GM23248 (cell line): ENCODE measurements around the gene PROM1. TPM values are rescaled to one million over a fixed set of nuclear protein-coding genes. Genes with fewer than 3 reads are reported as not detected.

ENCODE experiments used
- DNase-seq: peaks from one replicate; pipeline ENCODE4 v3.0.0-alpha.2; 2015
- H2AFZ ChIP-seq: fragments of 200-600 bp; sonication (generic); 2 replicates; pipeline ENCODE4 v1.6.1; 2016; ENCODE audit warnings: antibody characterized with exemption
- H3F3A ChIP-seq: fragments of 200-600 bp; sonication (generic); 2 replicates; pipeline ENCODE4 v1.6.1; 2016; ENCODE audit warnings: mild to moderate bottlenecking, antibody characterized with exemption, mixed run types; ENCODE audit not compliant: insufficient read depth
- H3K27ac ChIP-seq: fragments of 200-600 bp; sonication (generic); 2 replicates; pipeline ENCODE4 v1.5.1; 2016; ENCODE audit warnings: mild to moderate bottlenecking
- H3K27me3 ChIP-seq: fragments of 200-600 bp; sonication (generic); replicated peaks from 2 replicates; pipeline ENCODE4 v1.6.1; 2016; ENCODE audit warnings: mild to moderate bottlenecking; ENCODE audit not compliant: insufficient read depth
- H3K36me3 ChIP-seq: fragments of 200-600 bp; sonication (generic); 2 replicates; pipeline ENCODE4 v1.6.1; 2016; ENCODE audit warnings: low read depth, mild to moderate bottlenecking
- H3K4me1 ChIP-seq: fragments of 200-600 bp; sonication (generic); 2 replicates; pipeline ENCODE4 v1.6.1; 2016; ENCODE audit warnings: mild to moderate bottlenecking; ENCODE audit not compliant: insufficient read depth
- H3K4me2 ChIP-seq: fragments of 200-600 bp; sonication (generic); one replicate; pipeline ENCODE4 v1.6.1; 2016; ENCODE audit warnings: mild to moderate bottlenecking; ENCODE audit not compliant: unreplicated experiment
- H3K4me3 ChIP-seq: fragments of 200-600 bp; sonication (generic); 2 replicates; pipeline ENCODE4 v1.5.1; 2016; ENCODE audit warnings: mild to moderate bottlenecking
- H3K79me2 ChIP-seq: fragments of 200-600 bp; sonication (generic); 2 replicates; pipeline ENCODE4 v1.6.1; 2016; ENCODE audit warnings: mild to moderate bottlenecking; ENCODE audit not compliant: insufficient read depth
- H3K9ac ChIP-seq: fragments of 200-600 bp; sonication (generic); 2 replicates; pipeline ENCODE4 v1.6.1; 2016; ENCODE audit warnings: mild to moderate bottlenecking
- H3K9me2 ChIP-seq: fragments of 200-600 bp; sonication (generic); 2 replicates; pipeline ENCODE4 v1.6.1; 2016; ENCODE audit warnings: mixed run types, mild to moderate bottlenecking, moderate library complexity; ENCODE audit not compliant: insufficient read depth
- H3K9me3 ChIP-seq: fragments of 200-600 bp; sonication (generic); one replicate; pipeline ENCODE4 v1.6.1; 2017; ENCODE audit warnings: low read depth
- H4K20me1 ChIP-seq: fragments of 200-600 bp; sonication (generic); 2 replicates; pipeline ENCODE4 v1.6.0; 2016; ENCODE audit not compliant: insufficient read depth
- EZH2 ChIP-seq: fragments of 200-600 bp; sonication (generic); IDR thresholded peaks from 2 replicates; pipeline ENCODE4 v1.6.1; 2018; ENCODE audit warnings: antibody characterized with exemption, mild to moderate bottlenecking; ENCODE audit not compliant: insufficient read depth, poor library complexity, severe bottlenecking
- EZH2phosphoT487 ChIP-seq: fragments of 200-600 bp; sonication (generic); IDR thresholded peaks from 2 replicates; pipeline ENCODE4 v1.6.1; 2018; ENCODE audit warnings: antibody characterized with exemption, moderate library complexity, mild to moderate bottlenecking, low read depth; ENCODE audit not compliant: insufficient read depth
- WGBS, 2 experiments: methylation state at CpG; one replicate each; pipeline ENCODE4 v1.1.6; 2015 to 2017; ENCODE audit warnings: low lambda C conversion rate in 2 of 2, low coverage in 1 of 2; ENCODE audit errors: missing lambda C conversion rate in 2 of 2; 5-methylcytosine and 5-hydroxymethylcytosine counted together
- in situ Hi-C: fragments of 300-500 bp; cut with MboI; formaldehyde crosslinking; loops from 2 replicates; pipeline ENCODE4 v1.15.0; 2020
- polyA plus RNA-seq: library from polyadenylated mRNA; unstranded; fragments of >200 nt; fragmentation: Nextera tagmentation; extraction: Ambion mirVana; gene quantifications from 2 replicates; pipeline ENCODE4 v1.2.1, GENCODE V29; 2016
- total RNA-seq: library from RNA; depleted of rRNA; stranded (reverse); fragments of >200 nt; shearing (Covaris generic); gene quantifications from 2 replicates; pipeline ENCODE4 v1.2.3, GENCODE V29; 2014

The PROM1 gene
- total and polyA plus RNA-seq, 2 experiments from 2014 or later = not detected

- in situ Hi-C loops = loop anchor here (5.0 to 25.0 kb wide), 2 partner anchors 231 to 1326 kb away; no protein-coding TSS in a partner anchor
- Histone ChIP-seq H3K27ac (no peak overlapping the region), H3K36me3 (no peaks in the 10 kb centered on the region), H3K79me2 (no peaks in the 10 kb centered on the region), H3K9ac (no peak overlapping the region), H3K27me3 (peaks cover 16% of the 10 kb centered on the region), H3K9me3 (no peaks in the 10 kb centered on the region), H2AFZ (no peak overlapping the region), H3K4me3 (no peak overlapping the region), H3K9me2 (no peaks in the 10 kb centered on the region), H4K20me1 (no peaks in the 10 kb centered on the region), H3F3A (no peaks in the 10 kb centered on the region), H3K4me2 (no peak overlapping the region), H3K4me1 (no peaks in the 10 kb centered on the region)
- WGBS, 2 experiments = 91 to 94% methylated on average over 6 of the region's 6 CpGs
- no peak for DNase-seq
- TF ChIP-seq EZH2 (no peak), EZH2phosphoT487 (no peak)
Observed at GRCh38 chr4:16035843-16036242, 48.0 kb downstream of the PROM1 start.

GRCh38 chr4:16034010-16034748 is 49.6 kb downstream of the PROM1 start:
- no peak overlapping the region for H3K4me3 ChIP-seq

GRCh38 chr4:16032396-16032770 is 51.4 kb downstream of the PROM1 start:
- Histone ChIP-seq H3K4me2 (no peak overlapping the region), H3K36me3 (no peaks in the 10 kb centered on the region), H3K9ac (no peak overlapping the region)

More at GRCh38 chr4:16034010-16034748, 49.6 kb downstream of the PROM1 start:
- Histone ChIP-seq H3K9me2 (no peaks in the 10 kb centered on the region), H3K79me2 (no peaks in the 10 kb centered on the region), H3F3A (no peaks in the 10 kb centered on the region), H3K4me1 (no peaks in the 10 kb centered on the region), H4K20me1 (no peaks in the 10 kb centered on the region), H3K27ac (no peak overlapping the region), H3K9ac (no peak overlapping the region), H3K36me3 (no peaks in the 10 kb centered on the region), H3K27me3 (peaks cover 12% of the 10 kb centered on the region), H2AFZ (no peak overlapping the region), H3K4me2 (no peak overlapping the region), H3K9me3 (no peaks in the 10 kb centered on the region)
- in situ Hi-C loops = loop anchor here (25.0 kb wide), 1 partner anchor 1328 kb away; no protein-coding TSS in a partner anchor
- TF ChIP-seq EZH2phosphoT487 = no peak
- TF ChIP-seq EZH2 = no peak
- DNase-seq = peak; percentile 19
- WGBS, 2 experiments = 46 to 51% methylated on average over 10 of the region's 10 CpGs

GRCh38 chr4:16031546-16032395 is 52.1 kb downstream of the PROM1 start:
- Histone ChIP-seq H3K9ac (no peak overlapping the region), H3K4me1 (no peaks in the 10 kb centered on the region), H3K4me2 (no peak overlapping the region), H3K4me3 (no peak overlapping the region), H4K20me1 (no peaks in the 10 kb centered on the region), H3K27me3 (peaks cover 12% of the 10 kb centered on the region; the same call in 1 of the 2 replicates), H2AFZ (no peak overlapping the region), H3K27ac (no peak overlapping the region), H3F3A (no peaks in the 10 kb centered on the region), H3K79me2 (no peaks in the 10 kb centered on the region), H3K9me2 (no peaks in the 10 kb centered on the region), H3K36me3 (no peaks in the 10 kb centered on the region), H3K9me3 (no peaks in the 10 kb centered on the region)
- in situ Hi-C loops = loop anchor here (25.0 kb wide), 1 partner anchor 1331 kb away; no protein-coding TSS in a partner anchor
- TF ChIP-seq EZH2 = no peak
- TF ChIP-seq EZH2phosphoT487 = no peak
- DNase-seq = no peak
- WGBS, 2 experiments = 26 to 27% methylated on average over 2 of the region's 2 CpGs

More at GRCh38 chr4:16032396-16032770, 51.4 kb downstream of the PROM1 start:
- Histone ChIP-seq H3K4me1 (no peaks in the 10 kb centered on the region), H3F3A (no peaks in the 10 kb centered on the region), H3K4me3 (no peak overlapping the region), H3K9me3 (no peaks in the 10 kb centered on the region), H4K20me1 (no peaks in the 10 kb centered on the region), H2AFZ (no peak overlapping the region), H3K9me2 (no peaks in the 10 kb centered on the region), H3K27me3 (peaks cover 12% of the 10 kb centered on the region), H3K79me2 (no peaks in the 10 kb centered on the region), H3K27ac (no peak overlapping the region)
- 87 to 88% methylated on average over 7 of the region's 7 CpGs for WGBS, 2 experiments
- in situ Hi-C loops = loop anchor here (25.0 kb wide), 1 partner anchor 1330 kb away; no protein-coding TSS in a partner anchor
- TF ChIP-seq EZH2phosphoT487 = no peak
- no peak for TF ChIP-seq EZH2
- no peak for DNase-seq
